HTERT RPE-1 (cell line): Measurements from ENCODE around the gene SLC24A4.

Source experiments
- in situ Hi-C: fragments of 300-500 bp; cut with MboI; formaldehyde crosslinking; loops from 4 replicates; pipeline ENCODE4 v1.14.3; 2020; ENCODE audit warnings: low sequenced_read_pairs

Gene SLC24A4

DNA sequence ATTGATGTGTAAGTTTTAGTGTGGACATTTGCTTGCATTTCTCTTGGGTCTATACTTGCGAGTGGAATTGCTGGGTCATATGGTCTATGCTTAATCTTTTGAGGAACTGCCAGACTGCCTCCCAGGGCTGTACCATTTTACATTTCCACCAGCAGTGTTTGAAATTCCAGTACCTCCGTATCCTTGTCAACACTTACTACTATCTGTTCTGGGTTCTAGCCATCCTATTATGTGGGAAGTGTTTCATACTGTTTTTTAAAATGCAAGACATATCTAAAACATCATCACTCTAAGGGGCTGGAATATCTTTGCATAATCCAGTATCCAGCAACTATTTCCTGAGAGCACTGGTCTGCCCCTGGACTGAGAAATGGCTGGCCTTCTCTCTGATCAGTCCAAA is 110.4 kb downstream of the SLC24A4 start:
- in situ Hi-C loops: no loop called here

DNA sequence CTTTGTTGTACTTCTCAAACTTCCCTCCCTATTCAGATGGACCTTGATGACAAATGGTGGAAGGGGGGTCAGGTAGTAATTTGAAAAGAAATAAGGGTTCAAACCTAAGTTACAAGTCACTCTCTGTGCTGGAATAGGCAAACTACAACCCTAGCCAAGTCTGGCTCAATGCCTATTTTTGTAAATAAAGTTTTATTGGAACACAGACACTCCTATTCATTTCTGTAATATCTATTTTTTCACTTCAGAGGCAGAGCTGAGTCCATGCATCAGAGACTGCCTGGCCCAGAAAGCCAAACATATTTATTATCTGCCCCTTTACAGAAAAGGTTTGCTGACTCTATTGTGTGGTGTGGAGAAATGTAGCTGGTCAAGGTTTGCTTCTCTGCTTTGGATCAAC is 112.2 kb downstream of the SLC24A4 start:
- in situ Hi-C loops: no loop called here

DNA sequence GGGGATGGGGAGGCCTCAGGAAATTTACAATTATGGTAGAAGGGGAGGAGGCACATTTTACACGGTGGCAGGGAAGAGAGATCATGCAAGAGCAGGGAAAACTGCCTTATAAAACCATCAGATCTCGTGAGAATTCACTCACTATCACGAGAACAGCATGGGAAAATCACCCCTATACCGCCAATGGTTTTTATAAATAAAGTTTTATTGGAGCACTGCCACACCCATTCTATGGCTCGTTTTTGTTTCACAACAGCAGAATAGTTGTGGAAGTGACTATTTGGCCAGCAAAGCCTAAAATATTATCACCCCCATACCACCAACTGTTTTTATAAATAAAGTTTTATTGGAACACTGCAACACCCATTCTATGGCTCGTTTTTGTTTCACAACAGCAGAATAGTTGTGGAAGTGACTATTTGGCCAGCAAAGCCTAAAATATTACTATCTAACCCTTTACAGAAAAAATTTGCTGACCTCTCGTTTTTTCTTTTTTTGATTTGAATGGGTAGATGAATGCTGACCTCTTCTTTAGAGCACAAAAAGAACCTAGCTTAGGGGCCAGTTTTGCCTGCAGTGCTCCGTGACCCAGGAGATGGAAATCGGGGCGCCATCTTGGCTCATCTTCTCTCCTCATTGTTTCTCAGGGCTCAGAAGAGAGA is 113.3 kb downstream of the SLC24A4 start:
- in situ Hi-C loops: no loop called here

DNA sequence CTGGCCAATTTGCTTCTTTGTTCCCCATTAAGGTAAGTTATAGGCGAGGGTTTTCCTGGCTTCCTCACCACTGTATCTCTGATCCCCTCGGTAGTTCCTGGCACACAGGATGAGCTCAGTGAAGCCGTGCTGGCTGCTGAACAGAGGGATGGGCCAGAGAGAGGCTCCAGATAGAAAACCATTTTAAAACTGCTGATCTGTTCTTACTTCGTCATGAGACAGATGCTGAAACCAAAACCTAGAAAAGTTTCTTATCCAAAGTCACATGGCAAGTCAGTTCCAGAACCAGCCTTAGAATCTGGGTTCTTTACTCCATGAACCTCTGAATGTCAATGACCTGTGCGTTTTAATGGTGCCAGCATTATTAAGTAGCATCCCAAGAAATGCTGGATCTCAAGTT is 114.3 kb downstream of the SLC24A4 start:
- in situ Hi-C loops: no loop called here

DNA sequence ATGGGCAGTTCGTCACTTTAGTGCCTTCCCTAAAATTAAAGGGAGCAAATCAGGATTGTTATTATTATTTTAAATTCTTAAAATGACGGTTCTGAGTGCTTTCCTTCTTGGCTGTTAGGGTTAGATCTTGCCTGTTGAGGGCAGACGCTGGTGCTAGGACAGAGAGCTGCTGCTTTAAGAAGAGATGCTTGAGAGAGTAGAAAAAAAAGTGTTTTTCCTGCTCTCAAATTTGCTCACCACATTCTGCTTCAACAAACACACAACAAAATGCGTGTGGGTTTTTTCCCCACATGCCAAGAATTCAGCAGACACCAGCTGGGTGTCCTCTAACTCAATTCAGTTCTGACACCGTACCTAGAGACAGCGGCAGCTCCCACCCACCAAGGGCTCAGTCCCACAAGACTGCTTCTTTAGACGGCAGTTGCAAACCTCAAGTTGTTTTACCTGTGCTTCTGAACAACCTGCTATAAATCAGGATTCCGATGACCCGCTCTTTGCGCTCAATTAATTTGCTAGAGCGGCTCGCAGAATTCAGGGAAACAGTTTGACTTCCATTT is 114.8 kb downstream of the SLC24A4 start:
- in situ Hi-C loops: no loop called here

- in situ Hi-C loops: no loop called here
These were observed 116.8 kb downstream of the SLC24A4 start for GRCh38 chr14:92439537-92440344.

GRCh38 chr14:92440345-92441003 is 117.5 kb downstream of the SLC24A4 start:
- in situ Hi-C loops: no loop called here

- in situ Hi-C loops: no loop called here
These were observed 119.0 kb downstream of the SLC24A4 start for GRCh38 chr14:92441751-92442504.

GRCh38 chr14:92443167-92443566 is 120.2 kb downstream of the SLC24A4 start:
- in situ Hi-C loops: no loop called here

DNA sequence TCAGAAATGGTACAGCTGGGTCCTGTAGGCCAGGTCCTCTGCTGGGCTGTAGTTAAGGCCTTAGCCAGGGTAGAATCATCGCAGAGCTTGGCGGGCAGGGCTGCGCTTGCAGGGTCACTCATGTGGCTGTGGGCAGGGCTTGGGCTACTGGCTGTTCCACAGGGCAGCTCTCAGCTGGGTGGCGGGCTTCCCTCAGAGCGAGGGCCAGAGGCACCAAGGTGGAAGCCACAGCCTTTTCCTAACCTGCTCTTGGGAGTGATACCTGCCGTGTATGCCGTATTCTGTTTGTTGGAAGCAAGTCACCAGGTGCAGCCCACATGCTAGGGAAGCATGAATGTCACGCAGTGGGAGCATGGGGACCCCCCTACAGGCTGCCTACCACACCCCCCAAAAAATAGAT is 120.8 kb downstream of the SLC24A4 start:
- in situ Hi-C loops: no loop called here

DNA sequence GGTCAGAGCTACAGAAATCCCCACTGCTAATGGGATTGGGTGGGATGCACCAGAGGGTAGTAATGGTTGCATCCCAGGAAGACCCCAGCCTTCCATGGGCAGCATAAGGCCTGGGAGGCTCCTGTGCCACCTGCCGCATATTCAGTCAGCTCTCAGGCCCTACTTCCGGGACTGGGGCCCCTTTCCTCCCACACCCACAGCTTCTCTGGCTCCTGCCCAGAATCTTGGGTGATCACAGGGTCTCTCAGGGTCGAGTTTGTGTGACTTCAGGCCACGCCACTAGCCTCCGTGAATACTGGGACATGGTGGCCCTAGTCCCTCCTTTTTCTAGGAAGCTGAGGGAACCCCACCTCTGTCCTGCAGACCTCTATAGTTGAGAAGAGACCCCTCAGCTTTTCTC is 123.8 kb downstream of the SLC24A4 start:
- in situ Hi-C loops: no loop called here

DNA sequence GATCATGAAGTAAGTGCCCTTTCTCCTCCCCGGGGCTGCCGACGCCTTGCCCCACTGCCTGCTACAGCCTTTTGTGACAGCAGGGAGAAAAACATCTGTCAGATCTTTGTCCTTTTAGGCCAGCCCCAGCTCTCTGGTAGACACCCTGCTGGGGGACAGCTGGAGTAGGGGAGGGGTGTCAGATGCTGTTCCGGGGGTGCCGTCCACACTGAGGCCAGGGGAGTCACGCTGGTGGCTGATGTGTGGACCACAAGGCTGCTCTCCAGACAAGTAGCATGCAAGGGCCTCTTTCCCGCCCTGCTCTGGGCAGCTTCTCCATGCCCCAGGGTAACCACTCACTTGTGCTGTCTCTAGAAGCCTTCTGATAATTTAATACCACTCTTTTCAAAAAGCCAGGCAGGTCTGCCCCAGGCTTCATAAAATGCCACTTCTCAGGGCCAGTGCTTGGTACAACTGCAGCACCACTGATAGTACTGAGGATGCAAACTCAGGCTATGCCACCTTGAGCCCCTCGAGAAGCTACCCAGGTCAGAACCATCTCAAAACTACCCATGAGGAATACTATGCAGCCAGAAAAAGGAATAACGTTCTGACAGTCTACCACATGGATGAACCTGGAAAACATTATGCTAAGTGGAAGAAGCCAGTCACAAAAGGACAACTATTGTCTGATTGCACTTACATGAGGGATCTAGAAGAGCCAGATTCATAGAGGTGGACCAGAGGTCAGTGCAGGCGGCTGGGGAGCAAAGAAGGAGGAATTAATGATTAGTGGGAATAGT is 124.6 kb downstream of the SLC24A4 start:
- in situ Hi-C loops: no loop called here

DNA sequence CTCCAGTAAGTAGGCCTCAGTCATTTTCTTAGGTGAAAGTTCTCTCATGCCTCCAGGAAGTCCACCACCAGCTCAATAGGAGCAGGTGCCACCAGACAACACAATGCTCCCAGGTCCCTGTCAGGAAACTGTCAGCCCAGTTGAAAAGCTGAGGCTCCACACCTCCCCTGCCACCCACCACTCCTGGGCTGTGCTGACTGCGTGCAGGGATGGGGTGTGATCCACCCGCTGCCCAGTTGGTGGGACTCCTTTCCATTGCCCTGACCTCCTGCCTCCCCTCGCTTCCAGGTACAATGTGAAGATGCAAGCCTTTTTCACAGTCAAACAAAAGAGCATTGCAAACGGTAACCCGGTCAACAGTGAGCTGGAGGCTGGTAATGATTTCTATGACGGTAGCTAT is 125.8 kb downstream of the SLC24A4 start:
- in situ Hi-C loops: no loop called here

DNA sequence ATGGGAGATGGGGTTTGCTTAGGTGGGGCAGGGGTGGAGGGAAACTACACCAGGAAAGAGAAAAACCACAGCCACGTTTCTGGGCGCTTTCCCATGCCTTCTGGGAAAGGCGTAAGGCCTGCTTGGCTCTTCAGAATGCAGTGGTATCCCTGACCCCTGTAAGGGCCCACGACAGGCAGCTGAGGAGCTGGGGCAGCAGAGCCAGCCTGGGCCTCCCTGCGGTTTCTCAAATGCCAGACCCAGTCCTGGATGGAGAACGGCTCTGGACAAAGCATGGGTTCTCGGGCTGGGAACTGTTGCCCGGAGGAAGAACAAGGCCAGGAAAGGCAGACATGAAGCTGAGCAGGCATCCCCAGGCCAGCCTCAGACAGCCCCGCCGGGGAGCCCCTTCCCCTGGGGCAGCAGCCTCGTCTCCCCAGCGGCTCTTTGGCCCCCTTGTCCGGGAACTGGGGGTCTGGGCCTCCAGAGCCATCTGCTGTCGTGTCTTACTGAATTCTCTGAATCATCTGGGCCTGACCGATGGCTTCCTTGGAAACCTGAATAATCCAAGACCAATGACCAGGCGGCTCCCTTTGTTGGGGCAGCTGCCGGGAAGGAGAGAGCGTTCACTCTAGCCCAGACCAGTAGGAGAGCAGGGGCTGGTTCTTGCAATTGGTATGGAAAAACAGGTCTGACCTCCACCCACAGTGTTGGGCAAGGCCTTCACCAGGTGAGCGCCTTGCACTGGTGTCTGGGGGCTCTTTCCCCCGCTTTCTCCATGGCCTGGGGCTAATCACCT is 126.6 kb downstream of the SLC24A4 start:
- in situ Hi-C loops: no loop called here

GRCh38 chr14:92450351-92451070 is 127.5 kb downstream of the SLC24A4 start:
- in situ Hi-C loops: no loop called here

DNA sequence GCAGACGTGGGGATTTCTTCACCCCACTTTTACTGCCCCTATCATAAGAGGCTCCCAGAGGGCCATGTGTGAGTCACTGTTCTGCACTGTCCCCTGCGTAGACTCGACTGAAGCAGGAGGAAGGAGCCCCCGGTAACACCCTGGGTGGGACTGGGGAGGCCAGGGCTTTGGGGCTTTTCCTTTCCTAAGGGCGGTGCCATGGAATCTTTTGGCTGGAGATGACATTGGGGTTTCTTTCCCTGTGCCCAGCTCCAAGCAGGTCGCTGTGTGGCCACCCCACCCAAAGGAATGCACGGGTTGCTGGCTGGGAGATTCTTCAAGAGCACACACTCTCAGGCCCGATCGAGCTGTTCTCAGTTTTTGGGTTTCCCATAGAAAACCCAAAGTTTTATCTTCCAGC is 128.3 kb downstream of the SLC24A4 start:
- in situ Hi-C loops: no loop called here

DNA sequence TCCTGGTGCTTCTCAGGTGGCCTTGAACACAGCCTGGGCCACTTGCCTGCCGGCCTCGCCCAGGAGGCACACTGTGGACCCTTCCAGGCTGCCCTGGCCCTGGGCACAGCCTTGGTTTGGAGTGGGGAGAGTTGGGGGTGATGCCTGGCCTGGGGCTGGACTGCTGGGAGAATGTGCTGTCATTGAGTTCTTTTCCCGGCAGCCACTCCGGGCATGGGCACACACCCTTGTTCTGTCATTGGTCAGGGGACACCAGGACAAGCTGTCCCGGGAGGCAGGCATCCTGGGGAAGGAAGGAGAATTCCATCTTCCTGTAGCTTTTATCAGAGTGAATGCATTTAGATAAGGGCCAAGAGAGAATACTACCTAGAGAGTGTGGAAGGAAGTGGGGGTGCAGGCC is 128.8 kb downstream of the SLC24A4 start:
- in situ Hi-C loops: no loop called here

GRCh38 chr14:92452471-92452870 is 129.5 kb downstream of the SLC24A4 start:
- in situ Hi-C loops: no loop called here

- in situ Hi-C loops: no loop called here
These were observed 130.7 kb downstream of the SLC24A4 start for GRCh38 chr14:92453691-92454090.
